DOHH2 (cell line): ENCODE results near the gene TMEM182.

Experiments
- EZH2phosphoT487 ChIP-seq: fragments of 200-600 bp; sonication (generic); IDR thresholded peaks from 2 replicates; pipeline ENCODE4 v1.6.1; 2017; ENCODE audit warnings: borderline replicate concordance, mild to moderate bottlenecking, antibody characterized with exemption, low read length, moderate library complexity, mixed read lengths
- TF ChIP-seq, protein P1 (sequence below): fragments of 200-600 bp; sonication (generic); IDR thresholded peaks from one replicate; pipeline ENCODE4 v1.5.1; 2014; ENCODE audit warnings: antibody characterized with exemption, mild to moderate bottlenecking, low read depth, low read length; ENCODE audit not compliant: poor library complexity, severe bottlenecking

DNA sequence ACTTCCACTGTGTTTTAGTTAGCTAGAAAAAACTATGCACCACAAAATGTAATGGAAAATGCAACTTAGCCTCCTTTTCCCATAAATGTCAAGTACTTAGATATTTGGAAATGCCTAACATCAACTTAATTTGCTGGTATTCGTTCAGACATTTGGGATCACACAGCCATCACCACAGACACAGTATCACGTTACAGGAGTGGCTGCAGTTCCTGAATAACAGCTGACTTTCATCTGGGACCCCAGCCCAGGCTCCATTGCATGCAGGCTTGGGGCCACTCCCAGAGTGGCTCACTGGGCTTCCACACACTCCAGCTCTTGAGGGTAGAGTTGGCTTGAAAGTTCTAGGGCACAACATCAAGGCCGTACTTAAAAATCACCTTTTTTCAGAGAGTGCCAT lies 9.3 kb downstream of the TMEM182 start:
- no peak for TF ChIP-seq EZH2phosphoT487
- TF ChIP-seq, protein P1, sequence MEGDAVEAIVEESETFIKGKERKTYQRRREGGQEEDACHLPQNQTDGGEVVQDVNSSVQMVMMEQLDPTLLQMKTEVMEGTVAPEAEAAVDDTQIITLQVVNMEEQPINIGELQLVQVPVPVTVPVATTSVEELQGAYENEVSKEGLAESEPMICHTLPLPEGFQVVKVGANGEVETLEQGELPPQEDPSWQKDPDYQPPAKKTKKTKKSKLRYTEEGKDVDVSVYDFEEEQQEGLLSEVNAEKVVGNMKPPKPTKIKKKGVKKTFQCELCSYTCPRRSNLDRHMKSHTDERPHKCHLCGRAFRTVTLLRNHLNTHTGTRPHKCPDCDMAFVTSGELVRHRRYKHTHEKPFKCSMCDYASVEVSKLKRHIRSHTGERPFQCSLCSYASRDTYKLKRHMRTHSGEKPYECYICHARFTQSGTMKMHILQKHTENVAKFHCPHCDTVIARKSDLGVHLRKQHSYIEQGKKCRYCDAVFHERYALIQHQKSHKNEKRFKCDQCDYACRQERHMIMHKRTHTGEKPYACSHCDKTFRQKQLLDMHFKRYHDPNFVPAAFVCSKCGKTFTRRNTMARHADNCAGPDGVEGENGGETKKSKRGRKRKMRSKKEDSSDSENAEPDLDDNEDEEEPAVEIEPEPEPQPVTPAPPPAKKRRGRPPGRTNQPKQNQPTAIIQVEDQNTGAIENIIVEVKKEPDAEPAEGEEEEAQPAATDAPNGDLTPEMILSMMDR = no peak
